Measurements from ENCODE around the gene HTT. TPM values are rescaled to one million over a fixed set of nuclear protein-coding genes. Genes with fewer than 3 reads are reported as not detected.

The HTT gene
- total and polyA plus RNA-seq, 12 donors, result 16.1 to 77.1 (median 47.1) TPM

DNA sequence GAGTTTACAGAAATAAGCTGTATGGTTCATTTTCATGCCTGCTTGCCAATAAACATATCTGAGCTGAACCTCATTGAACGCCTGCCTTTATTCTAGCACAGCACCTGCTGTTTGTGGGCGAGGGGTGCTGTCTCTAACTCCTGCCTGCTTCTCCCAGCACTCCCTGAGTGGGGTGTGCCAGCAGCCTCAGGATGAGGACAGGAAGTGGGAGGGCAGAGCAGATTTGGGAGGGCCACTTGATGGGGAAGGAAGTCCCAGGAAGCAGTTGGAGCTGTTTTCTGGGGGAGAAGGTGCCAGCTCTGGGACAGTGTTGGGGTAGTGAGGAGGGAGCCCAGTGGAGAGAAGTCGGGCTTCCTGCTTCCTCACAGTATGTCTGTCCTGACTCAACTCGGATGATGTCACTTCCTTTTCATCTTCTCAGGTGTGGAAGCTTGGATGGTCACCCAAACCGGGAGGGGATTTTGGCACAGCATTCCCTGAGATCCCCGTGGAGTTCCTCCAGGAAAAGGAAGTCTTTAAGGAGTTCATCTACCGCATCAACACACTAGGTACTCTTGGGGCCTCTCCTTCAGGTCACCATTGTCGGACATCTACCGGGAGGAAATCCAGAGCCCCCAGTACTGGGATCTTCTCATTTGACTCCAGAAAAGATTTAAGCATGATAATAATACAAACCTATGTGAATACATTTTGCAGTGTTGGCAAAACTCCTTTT is 145.4 kb downstream of the HTT start:
- no peaks in the 10 kb centered on the region for H3K9me3 ChIP-seq (replicated peaks in 1 of 3)
- no peak for TF ChIP-seq POLR2A (IDR thresholded peaks at IDR 0.05)
- TF ChIP-seq, protein P1, sequence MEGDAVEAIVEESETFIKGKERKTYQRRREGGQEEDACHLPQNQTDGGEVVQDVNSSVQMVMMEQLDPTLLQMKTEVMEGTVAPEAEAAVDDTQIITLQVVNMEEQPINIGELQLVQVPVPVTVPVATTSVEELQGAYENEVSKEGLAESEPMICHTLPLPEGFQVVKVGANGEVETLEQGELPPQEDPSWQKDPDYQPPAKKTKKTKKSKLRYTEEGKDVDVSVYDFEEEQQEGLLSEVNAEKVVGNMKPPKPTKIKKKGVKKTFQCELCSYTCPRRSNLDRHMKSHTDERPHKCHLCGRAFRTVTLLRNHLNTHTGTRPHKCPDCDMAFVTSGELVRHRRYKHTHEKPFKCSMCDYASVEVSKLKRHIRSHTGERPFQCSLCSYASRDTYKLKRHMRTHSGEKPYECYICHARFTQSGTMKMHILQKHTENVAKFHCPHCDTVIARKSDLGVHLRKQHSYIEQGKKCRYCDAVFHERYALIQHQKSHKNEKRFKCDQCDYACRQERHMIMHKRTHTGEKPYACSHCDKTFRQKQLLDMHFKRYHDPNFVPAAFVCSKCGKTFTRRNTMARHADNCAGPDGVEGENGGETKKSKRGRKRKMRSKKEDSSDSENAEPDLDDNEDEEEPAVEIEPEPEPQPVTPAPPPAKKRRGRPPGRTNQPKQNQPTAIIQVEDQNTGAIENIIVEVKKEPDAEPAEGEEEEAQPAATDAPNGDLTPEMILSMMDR (IDR thresholded peaks at IDR 0.05), result no peak

DNA sequence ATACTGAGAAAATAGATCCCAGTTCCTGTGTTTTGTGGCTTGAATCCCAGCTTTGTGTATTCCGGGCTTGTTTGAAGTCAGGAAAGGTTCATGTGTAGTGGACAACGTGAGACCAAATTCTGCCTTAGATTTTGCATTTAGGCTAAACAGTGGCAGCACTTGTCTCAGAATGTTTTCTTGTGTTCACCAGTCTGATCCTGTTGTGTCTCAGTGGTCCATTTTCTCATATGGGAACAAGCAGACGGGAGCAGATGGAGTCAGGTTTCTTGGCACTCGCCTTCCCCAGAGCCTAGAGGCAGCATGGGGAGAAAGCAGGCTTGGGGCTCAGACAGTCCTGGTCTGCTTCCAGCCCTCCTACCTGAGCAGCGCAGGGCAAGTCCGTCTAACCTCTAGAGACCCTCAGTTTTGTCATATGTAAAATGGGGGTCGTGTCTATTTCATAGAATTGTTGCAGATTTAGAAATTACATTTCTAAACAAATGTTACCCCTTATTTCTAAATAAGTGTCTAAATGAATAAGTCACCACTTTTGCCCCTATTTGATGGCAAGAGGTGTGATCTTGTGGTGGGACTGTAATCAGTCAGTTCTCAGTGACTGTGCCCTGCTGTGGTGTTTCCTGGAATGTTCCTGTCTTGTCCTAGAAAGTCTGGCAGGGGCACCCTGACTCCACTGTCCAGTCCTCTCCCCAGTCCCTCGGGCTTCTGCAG is 146.1 kb downstream of the HTT start:
- DNase-seq, result no peak
- 85 to 92% (median 88%) methylated on average over 8 of the region's 8 CpGs for WGBS, 4 donors
- peaks cover 0 to 83% of the 10 kb centered on the region in 2 donors for H3K36me3 ChIP-seq (replicated peaks in 1 of 2)
- H3K4me1 ChIP-seq (replicated peaks in 1 of 2), result no peaks in the 10 kb centered on the region
- TF ChIP-seq, protein P1 (IDR thresholded peaks at IDR 0.05), result no peak
- TF ChIP-seq POLR2A (IDR thresholded peaks at IDR 0.05), result no peak
- H3K27me3 ChIP-seq, result no peaks in the 10 kb centered on the region
- H3K4me3 ChIP-seq, result no peak overlapping the region
- intact Hi-C loops (cut with DNase I), result no loop called here
- no peak overlapping the region for H3K27ac ChIP-seq
- no peaks in the 10 kb centered on the region for H3K9me3 ChIP-seq (replicated peaks in 1 of 3)

More for the DNA sequence above, 145.4 kb downstream of the HTT start:
- intact Hi-C loops (cut with DNase I), result no loop called here
- Histone ChIP-seq H3K27me3 (no peaks in the 10 kb centered on the region), H3K27ac (no peak overlapping the region), H3K4me1 (replicated peaks in 1 of 2) (no peaks in the 10 kb centered on the region), H3K36me3 (replicated peaks in 1 of 2) (peaks cover 0 to 90% of the 10 kb centered on the region in 2 donors), H3K4me3 (no peak overlapping the region)
- no peak for DNase-seq
- 77 to 87% (median 83%) methylated on average over 9 of the region's 9 CpGs for WGBS, 4 donors

DNA sequence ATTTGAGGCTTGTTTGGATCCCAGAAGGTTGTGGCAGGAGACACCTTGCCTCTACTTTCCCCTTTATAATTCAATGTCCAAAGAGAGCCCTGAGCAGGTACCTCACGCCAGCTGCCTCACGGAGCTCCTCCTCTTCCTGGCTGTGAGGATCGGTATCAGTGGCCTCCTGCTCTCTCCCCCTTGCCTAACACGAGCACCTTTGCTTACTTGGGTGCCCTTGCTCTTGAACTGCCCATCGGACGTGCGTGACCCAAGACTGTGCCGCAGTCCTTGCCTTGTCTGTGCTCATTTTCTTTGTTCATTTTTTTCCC is 146.7 kb downstream of the HTT start:
- 90 to 95% (median 94%) methylated on average over 8 of the region's 8 CpGs for WGBS, 4 donors
- TF ChIP-seq POLR2A (IDR thresholded peaks at IDR 0.05), result no peak
- TF ChIP-seq, protein P1 (IDR thresholded peaks at IDR 0.05), result no peak
- peaks cover 0 to 3% of the 10 kb centered on the region in 2 donors for H3K4me1 ChIP-seq (replicated peaks in 1 of 2)
- intact Hi-C loops (cut with DNase I), result no loop called here
- H3K36me3 ChIP-seq (replicated peaks in 1 of 2), result peaks cover 0 to 78% of the 10 kb centered on the region in 2 donors
- H3K4me3 ChIP-seq, result no peak overlapping the region
- DNase-seq, result no peak
- H3K9me3 ChIP-seq (replicated peaks in 1 of 3), result no peaks in the 10 kb centered on the region
- H3K27me3 ChIP-seq, result no peaks in the 10 kb centered on the region
- H3K27ac ChIP-seq, result no peak overlapping the region

DNA sequence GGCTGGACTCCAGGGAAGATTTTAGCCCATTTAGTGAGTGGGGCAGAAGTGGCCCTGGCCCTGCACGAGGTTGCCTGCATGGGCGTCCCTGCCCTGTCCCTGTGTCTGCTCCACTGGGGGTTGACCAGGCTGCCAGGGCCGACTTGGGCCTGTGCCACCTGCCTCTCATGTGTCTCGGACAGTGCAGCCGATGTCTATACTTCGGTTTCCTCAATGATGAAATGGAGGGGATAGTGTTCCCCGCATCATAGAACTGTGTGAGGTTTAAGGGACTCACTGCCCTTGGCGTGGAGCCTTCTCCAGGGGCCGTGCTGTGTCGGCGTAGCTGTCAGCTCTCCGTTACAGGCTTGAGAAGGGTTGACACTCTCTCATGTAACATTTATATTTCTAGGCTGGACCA is 147.5 kb downstream of the HTT start:
- Histone ChIP-seq H3K4me1 (replicated peaks in 1 of 2) (peaks cover 0 to 11% of the 10 kb centered on the region in 2 donors), H3K4me3 (no peak overlapping the region), H3K27me3 (no peaks in the 10 kb centered on the region), H3K9me3 (replicated peaks in 1 of 3) (no peaks in the 10 kb centered on the region), H3K36me3 (replicated peaks in 1 of 2) (peaks cover 0 to 73% of the 10 kb centered on the region in 2 donors), H3K27ac (no peak overlapping the region)
- intact Hi-C loops (cut with DNase I), result no loop called here
- 90 to 95% (median 93%) methylated on average over 6 to 12 of the region's 12 CpGs for WGBS, 4 donors
- TF ChIP-seq POLR2A (IDR thresholded peaks at IDR 0.05), result no peak
- TF ChIP-seq, protein P1 (IDR thresholded peaks at IDR 0.05), result no peak
- no peak for DNase-seq

Measured in adrenal gland (tissue), 12 donors.